HAP-1 (cell line): Measurements from ENCODE around the gene MRC2.

Source experiments
- DNase-seq, 2 experiments: peaks; one replicate each; pipeline ENCODE4 v3.0.0-alpha.2; 2016 to 2020; ENCODE audit warnings: low spot score in 2 of 2
- H3K27me3 ChIP-seq: fragments of 250-450 bp; sonication (Bioruptor Pico); 2 replicates; pipeline ENCODE4 v1.5.1; 2020; ENCODE audit warnings: low read depth, mild to moderate bottlenecking, moderate library complexity
- H3K36me3 ChIP-seq: fragments of 250-450 bp; sonication (Bioruptor Pico); replicated peaks from 2 replicates; pipeline ENCODE4 v1.5.1; 2020; ENCODE audit warnings: mild to moderate bottlenecking
- H3K4me1 ChIP-seq: fragments of 250-450 bp; sonication (Bioruptor Pico); 2 replicates; pipeline ENCODE4 v1.5.1; 2020; ENCODE audit warnings: mild to moderate bottlenecking
- H3K4me3 ChIP-seq: fragments of 250-450 bp; sonication (Bioruptor Pico); 2 replicates; pipeline ENCODE4 v1.5.1; 2020; ENCODE audit warnings: mild to moderate bottlenecking, moderate library complexity
- H3K9me3 ChIP-seq: fragments of 250-450 bp; sonication (Bioruptor Pico); 2 replicates; pipeline ENCODE4 v1.5.1; 2020; ENCODE audit warnings: mild to moderate bottlenecking, moderate library complexity
- in situ Hi-C: fragments of 300-500 bp; cut with MboI; formaldehyde crosslinking; loops from 3 replicates; pipeline ENCODE4 v1.14.3; 2020; ENCODE audit warnings: low sequenced_read_pairs, inconsistent platforms, mixed read lengths

The MRC2 gene

DNA sequence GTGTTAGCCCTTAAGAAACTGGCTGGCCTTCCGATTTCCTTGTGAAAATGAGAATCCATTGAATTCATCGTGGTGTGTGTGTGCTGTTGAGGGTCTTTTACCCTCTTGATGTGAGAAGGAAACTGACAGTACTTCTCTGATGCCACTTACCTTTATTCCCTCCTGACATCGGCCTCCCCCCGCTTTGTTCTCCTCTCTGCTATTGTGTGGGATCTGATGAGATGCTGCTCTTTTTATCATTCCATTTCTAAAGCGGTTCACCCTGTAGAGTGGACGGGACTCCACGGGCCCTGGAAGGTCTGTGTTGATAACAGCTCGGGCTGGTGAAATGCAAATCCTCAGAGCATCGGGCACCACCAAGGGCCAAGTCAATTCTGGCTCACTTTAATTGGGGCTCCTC, 110.8 kb downstream of the MRC2 start:
- Histone ChIP-seq H3K4me1 (no peaks in the 10 kb centered on the region; the same call in 1 of the 2 replicates), H3K36me3 (no peaks in the 10 kb centered on the region), H3K4me3 (no peak overlapping the region), H3K9me3 (no peaks in the 10 kb centered on the region), H3K27me3 (no peaks in the 10 kb centered on the region)
- no peak for DNase-seq
- in situ Hi-C loops = no loop called here

DNA sequence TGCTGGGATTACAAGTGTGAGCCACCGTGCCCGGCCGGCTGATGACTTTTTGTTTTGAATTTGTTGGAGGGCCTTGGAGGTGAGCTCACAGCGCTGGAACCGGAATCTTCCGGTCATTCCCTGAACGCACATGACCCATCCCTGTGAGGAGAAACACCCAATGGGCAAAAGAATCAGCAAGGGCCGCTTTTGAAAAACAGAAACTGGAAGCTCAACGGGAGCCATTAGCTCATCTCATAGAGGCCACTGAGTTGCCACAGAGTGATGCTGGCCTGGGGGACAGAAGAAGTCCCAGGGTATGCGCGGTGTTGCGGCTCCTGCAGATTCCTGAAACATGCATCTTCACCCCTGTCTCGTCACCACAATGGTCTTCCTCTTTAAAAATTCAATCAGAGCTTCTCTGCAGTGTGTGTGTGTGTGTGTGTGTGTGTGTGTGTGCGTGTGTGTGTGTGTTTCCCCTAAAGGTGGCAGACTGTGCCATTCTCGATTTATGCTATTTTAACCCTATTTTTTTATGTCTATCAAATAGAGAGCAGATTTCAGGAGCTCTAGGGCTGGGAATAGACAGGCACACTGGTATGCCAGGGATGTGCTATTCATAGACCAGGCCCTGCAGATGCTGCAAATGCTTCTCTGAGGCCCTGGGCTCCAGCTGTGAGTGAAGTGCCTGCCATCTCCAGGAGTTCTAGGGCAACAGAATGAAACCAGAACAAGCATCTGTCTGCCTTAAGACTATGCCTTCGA, 112.3 kb downstream of the MRC2 start:
- no peaks in the 10 kb centered on the region; the same call in 1 of the 2 replicates for H3K4me1 ChIP-seq
- no peak overlapping the region for H3K4me3 ChIP-seq
- no peaks in the 10 kb centered on the region for H3K9me3 ChIP-seq
- H3K36me3 ChIP-seq = no peaks in the 10 kb centered on the region
- in situ Hi-C loops = no loop called here
- H3K27me3 ChIP-seq = no peaks in the 10 kb centered on the region
- no peak for DNase-seq

DNA sequence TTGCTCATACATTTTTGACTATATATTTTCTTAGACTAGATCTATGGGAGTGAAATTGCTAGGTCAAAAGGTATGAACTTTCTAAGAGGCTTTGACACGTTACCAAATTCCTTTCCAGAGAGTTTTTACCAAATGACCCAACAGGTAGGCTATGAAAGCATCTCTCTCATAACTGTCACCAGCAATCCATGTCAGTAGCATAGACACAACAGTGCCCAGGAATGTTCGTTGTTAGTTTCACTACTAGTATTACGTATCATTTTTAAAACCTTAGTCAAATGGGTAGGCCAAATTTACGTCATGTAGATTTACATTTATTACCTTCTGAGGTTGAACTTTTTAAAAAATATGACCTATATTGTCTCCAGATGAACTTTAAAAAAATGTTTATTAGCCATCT, 113.8 kb downstream of the MRC2 start:
- no peak for DNase-seq
- in situ Hi-C loops = no loop called here
- Histone ChIP-seq H3K36me3 (no peaks in the 10 kb centered on the region), H3K9me3 (no peaks in the 10 kb centered on the region), H3K27me3 (no peaks in the 10 kb centered on the region), H3K4me3 (no peak overlapping the region), H3K4me1 (no peaks in the 10 kb centered on the region)
